Common myeloid progenitor, CD34-positive (primary cell): ENCODE data around the gene NDST3. TPM values are rescaled to one million over a fixed set of nuclear protein-coding genes. Genes with fewer than 3 reads are reported as not detected.

ENCODE experiments used
- CTCF ChIA-PET: fragments of 350-600 bp; sonication (Branson Sonifier 250); formaldehyde crosslinking; loops from one replicate; lab custom pipeline; 2021; ENCODE audit warnings: antibody characterized with exemption; lab: Charles Lee
- POLR2A ChIA-PET: fragments of 350-600 bp; sonication (Branson Sonifier 250); formaldehyde crosslinking; loops from one replicate; lab custom pipeline; 2021; ENCODE audit warnings: antibody characterized with exemption; lab: Charles Lee
- DNase-seq, 3 donors: peaks; one replicate each; pipeline versions ENCODE4 v3.0.0 to v3.0.0-alpha.2; 2013
- H3K27ac ChIP-seq, 2 experiments: 1 replicate in 1 of 2; 2 replicates in 1 of 2; pipeline ENCODE4 v1.7.0; 2013; ENCODE audit warnings: inconsistent platforms in 2 of 2, low read length in 2 of 2, mild to moderate bottlenecking in 2 of 2, low read depth in 1 of 2, moderate library complexity in 1 of 2; ENCODE audit not compliant: severe bottlenecking in 2 of 2, insufficient read depth in 1 of 2, poor library complexity in 1 of 2
- H3K27me3 ChIP-seq, 5 experiments: replicated peaks in 2 of 5; 1 replicate in 3 of 5; 2 replicates in 2 of 5; pipeline versions ENCODE4 v1.6.1 to v1.7.0; 2013; ENCODE audit warnings: low read length in 4 of 5, mild to moderate bottlenecking in 2 of 5, moderate library complexity in 2 of 5, inconsistent platforms in 1 of 5; ENCODE audit not compliant: insufficient read depth in 5 of 5, control insufficient read depth in 4 of 5
- H3K36me3 ChIP-seq, 4 experiments: 1 replicate in 2 of 4; 2 replicates in 2 of 4; pipeline versions ENCODE4 v1.6.1 to v1.7.0; 2013; ENCODE audit warnings: low read length in 3 of 4, control low read depth in 1 of 4, mild to moderate bottlenecking in 1 of 4; ENCODE audit not compliant: control insufficient read depth in 4 of 4, insufficient read depth in 4 of 4
- H3K4me1 ChIP-seq, 4 experiments: 1 replicate in 3 of 4; 2 replicates in 1 of 4; pipeline versions ENCODE4 v1.6.1 to v1.7.1; 2013; ENCODE audit warnings: low read length in 3 of 4, mild to moderate bottlenecking in 3 of 4, control low read depth in 1 of 4, inconsistent platforms in 1 of 4, moderate library complexity in 1 of 4; ENCODE audit not compliant: control insufficient read depth in 4 of 4, insufficient read depth in 4 of 4; ENCODE audit errors: control extremely low read depth in 1 of 4
- H3K4me3 ChIP-seq, 7 experiments: 1 replicate in 4 of 7; 2 replicates in 3 of 7; pipeline versions ENCODE4 v1.5.1 to v1.7.0; 2013; ENCODE audit warnings: mild to moderate bottlenecking in 7 of 7, low read length in 6 of 7, moderate library complexity in 6 of 7, inconsistent platforms in 2 of 7, low read depth in 2 of 7, control low read depth in 1 of 7; ENCODE audit not compliant: insufficient read depth in 4 of 7, control insufficient read depth in 1 of 7; ENCODE audit errors: extremely low read depth in 1 of 7
- H3K9me3 ChIP-seq, 5 experiments: 1 replicate in 4 of 5; 2 replicates in 1 of 5; pipeline versions ENCODE4 v1.6.1 to v1.7.1; 2013; ENCODE audit warnings: low read length in 4 of 5, mild to moderate bottlenecking in 2 of 5, inconsistent platforms in 1 of 5, low read depth in 1 of 5, moderate library complexity in 1 of 5; ENCODE audit not compliant: control insufficient read depth in 4 of 5, insufficient read depth in 2 of 5; ENCODE audit errors: control extremely low read depth in 1 of 5
- WGBS: methylation state at CpG from one replicate; pipeline ENCODE4 v1.1.5; 2013; ENCODE audit not compliant: insufficient coverage; 5-methylcytosine and 5-hydroxymethylcytosine counted together
- polyA plus RNA-seq: library from polyadenylated mRNA; unstranded; fragments of 120-200 nt; gene quantifications from one replicate; pipeline ENCODE4 v1.2.1, GENCODE V29; 2013

The NDST3 gene
- polyA plus RNA-seq, result 0.16 TPM

DNA sequence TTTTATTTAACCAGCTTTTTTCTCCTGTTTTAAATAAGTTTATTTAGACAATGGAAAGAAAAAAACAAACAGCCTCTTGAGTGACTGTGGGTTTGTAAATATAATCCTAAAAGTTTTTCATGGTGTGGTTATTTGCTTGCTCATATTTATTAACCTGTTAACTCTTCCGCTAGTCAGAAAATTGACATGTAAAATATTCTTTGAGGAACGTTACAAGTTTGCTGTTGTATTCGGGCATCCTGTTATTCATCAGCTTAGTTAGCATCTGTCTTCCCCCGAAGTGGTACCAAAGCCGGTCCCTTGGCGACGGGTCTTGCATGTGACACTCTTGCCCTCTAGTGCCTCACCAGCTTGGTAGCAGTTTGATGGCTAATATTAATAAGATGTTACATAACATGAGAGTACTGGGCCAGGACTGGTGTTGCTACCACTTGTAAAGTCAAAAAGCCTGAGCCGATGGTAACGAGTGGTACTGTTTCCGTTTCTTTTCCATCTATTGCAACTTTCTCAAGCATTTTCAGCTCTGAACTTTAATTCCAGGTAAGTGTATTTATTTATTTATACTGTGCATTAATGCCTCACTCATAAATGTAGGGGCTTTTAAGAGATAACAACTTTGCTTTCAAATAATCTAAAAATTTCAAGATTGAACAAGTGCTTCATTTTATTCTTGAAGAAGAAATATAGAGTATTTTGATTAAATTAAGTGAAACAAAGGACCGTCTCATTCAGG is at the start of gene NDST3:
NDST3 (plus strand) TSS at position 434 of the 733 bp plus-strand sequence. CDS start 19,425 bp downstream, outside the sequence.
- peak; percentile 85 to 93 (median 91) for DNase-seq
- CTCF ChIA-PET, result interaction anchor here (0.7 to 2.3 kb wide), 9 partner anchors 12 to 1921 kb away, joined by 3 to 10 read pairs (median 4); no protein-coding TSS in a partner anchor
- no peaks in the 10 kb centered on the region for H3K36me3 ChIP-seq
- no peaks in the 10 kb centered on the region for H3K9me3 ChIP-seq
- peaks cover 0 to 21% (median 7%) of the 10 kb centered on the region in 5 experiments for H3K27me3 ChIP-seq
- 0% methylated on average over 4 of the region's 11 CpGs for WGBS
- H3K4me1 ChIP-seq, result peaks cover 0 to 9% (median 7%) of the 10 kb centered on the region in 4 experiments
- H3K27ac ChIP-seq, result no peak within 1 kb of the TSS
- POLR2A ChIA-PET, result no interaction called here
- H3K4me3 ChIP-seq, result peak within 1 kb of the TSS; percentile 37 to 72 (median 64)

DNA sequence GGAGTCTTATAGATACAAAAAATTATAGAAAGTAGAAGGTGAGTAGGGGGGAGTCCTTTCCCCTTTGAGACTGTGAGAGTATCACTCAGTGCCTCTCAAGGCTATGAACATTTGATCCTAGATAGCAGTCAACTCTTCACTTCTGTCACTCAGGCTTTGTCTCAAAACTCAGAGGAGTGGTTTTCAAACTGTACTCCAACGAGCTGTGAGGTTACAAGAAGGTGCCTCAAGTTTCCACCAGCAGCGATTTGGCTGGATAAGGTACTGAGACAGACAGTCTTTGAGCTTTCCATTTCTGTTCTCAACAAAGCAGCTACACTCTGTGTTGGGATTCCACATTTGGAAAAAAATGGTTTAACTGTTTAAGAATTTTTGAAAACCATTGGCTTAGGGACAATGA is 48.0 kb upstream of the NDST3 start:
- Histone ChIP-seq H3K27ac (no peak overlapping the region), H3K4me1 (peaks cover 10 to 49% (median 31%) of the 10 kb centered on the region in 4 experiments), H3K27me3 (no peaks in the 10 kb centered on the region), H3K4me3 (no peak overlapping the region), H3K36me3 (no peaks in the 10 kb centered on the region), H3K9me3 (peaks cover 0 to 2% (median 0%) of the 10 kb centered on the region in 5 experiments)
- 83% methylated on average over 2 of the region's 2 CpGs for WGBS
- POLR2A ChIA-PET, result no interaction called here
- CTCF ChIA-PET, result interaction anchor here (1.1 kb wide), 1 partner anchor 228 kb away, joined by 3 read pairs; no protein-coding TSS in a partner anchor
- no peak for DNase-seq

DNA sequence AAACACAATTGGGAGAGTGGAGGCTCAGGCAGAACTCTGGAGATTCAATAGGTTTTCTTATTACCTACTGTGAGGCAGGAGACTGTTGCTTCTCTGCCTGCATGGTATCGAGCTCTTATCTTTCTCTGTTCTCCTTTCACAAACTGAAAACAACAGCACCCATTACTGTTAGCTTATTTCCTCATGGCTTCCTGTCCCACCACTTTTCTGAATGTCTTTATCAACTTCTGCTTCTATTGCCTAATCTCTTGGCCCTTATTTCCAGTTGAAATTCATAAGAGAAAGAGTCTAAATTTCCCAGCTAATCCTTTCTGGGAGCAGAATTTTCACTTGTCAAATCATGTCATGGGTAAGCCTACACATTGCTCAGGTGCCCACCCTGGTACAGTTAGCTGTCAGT is 46.8 kb upstream of the NDST3 start:
- peak in 2 of 3 donors; percentile 36 to 50 for DNase-seq
- Histone ChIP-seq H3K27ac (no peak overlapping the region), H3K27me3 (no peaks in the 10 kb centered on the region), H3K4me1 (peaks cover 10 to 49% (median 31%) of the 10 kb centered on the region in 4 experiments), H3K9me3 (no peaks in the 10 kb centered on the region), H3K36me3 (no peaks in the 10 kb centered on the region), H3K4me3 (peak overlapping the region in 2 of 7 experiments; percentile 1 to 36)
- 0% methylated on average over 1 of the region's 1 CpG for WGBS
- POLR2A ChIA-PET, result no interaction called here
- CTCF ChIA-PET, result interaction anchor here (0.7 kb wide), 1 partner anchor 10 kb away, joined by 3 read pairs; no protein-coding TSS in a partner anchor

DNA sequence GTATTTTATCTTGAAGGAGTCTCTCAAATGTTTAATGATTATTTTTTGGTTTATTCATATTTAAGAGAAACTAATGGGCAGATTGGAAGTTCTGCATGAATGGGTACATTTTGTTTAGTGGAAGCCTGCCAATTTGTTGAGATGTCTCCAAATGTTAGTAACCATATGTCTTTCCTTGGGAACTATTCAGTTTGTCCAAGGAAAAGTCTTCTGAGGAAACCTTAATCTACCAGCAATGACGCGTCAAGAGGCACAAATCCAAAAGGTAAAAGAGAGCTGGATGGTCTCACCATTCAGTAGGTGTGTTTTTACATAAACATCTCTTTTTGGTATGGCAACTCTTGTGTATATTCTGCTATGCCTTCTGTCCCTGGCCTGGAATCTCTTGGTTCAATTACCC is 37.4 kb upstream of the NDST3 start:
- ChIA-PET POLR2A (no interaction called here), CTCF (no interaction called here)
- no peak overlapping the region for H3K4me3 ChIP-seq
- H3K27me3 ChIP-seq, result no peaks in the 10 kb centered on the region
- no peaks in the 10 kb centered on the region for H3K4me1 ChIP-seq
- no peaks in the 10 kb centered on the region for H3K9me3 ChIP-seq
- 100% methylated on average over 2 of the region's 2 CpGs for WGBS
- no peak for DNase-seq
- H3K27ac ChIP-seq, result no peak overlapping the region
- H3K36me3 ChIP-seq, result no peaks in the 10 kb centered on the region

DNA sequence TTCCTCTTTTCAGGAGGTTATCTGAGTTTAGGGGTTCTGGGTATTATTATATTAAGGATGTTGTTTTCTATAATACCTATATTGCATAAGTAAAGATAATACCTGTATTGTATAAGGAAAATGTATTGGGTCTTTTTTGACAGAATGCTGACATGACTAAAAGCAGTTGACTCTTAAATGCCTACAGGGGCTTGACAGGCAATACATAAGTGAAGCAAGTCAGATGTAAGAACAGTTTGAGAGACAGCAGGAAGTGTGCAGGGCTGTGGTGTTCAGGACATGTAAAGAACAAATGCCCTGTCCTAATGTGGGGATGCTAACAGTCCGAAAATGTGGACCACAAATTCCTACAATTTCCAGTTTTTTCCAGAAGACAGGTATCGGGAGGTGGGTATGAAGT is 30.2 kb upstream of the NDST3 start:
- ChIA-PET POLR2A (no interaction called here), CTCF (no interaction called here)
- Histone ChIP-seq H3K4me3 (no peak overlapping the region), H3K27me3 (no peaks in the 10 kb centered on the region), H3K4me1 (no peaks in the 10 kb centered on the region), H3K27ac (no peak overlapping the region), H3K36me3 (no peaks in the 10 kb centered on the region), H3K9me3 (no peaks in the 10 kb centered on the region)
- no CpG with 5 or more reads among the region's 2 CpGs for WGBS
- no peak for DNase-seq

DNA sequence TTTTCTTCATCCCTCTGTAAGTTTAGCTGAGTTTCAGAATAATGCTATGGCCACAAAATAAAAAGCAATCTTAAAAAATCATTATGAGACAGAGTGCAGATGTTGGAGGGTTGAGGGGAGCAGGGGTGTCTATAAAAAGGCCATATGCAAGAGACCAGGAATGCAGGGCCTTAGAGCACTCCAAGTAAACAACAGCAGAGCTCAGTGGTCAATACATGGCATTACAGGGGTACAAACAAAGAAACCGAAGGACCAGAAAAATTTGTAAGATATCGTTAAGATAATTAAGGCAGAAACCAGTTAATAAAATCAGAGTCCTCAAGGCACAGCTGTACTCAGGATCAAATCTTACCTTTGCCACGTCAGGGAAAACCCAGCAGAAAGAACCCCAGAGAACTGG is 28.4 kb upstream of the NDST3 start:
- Histone ChIP-seq H3K9me3 (no peaks in the 10 kb centered on the region), H3K4me1 (no peaks in the 10 kb centered on the region), H3K27me3 (no peaks in the 10 kb centered on the region), H3K4me3 (no peak overlapping the region), H3K27ac (no peak overlapping the region), H3K36me3 (no peaks in the 10 kb centered on the region)
- CTCF ChIA-PET, result interaction anchor here (1.0 to 1.8 kb wide), 2 partner anchors 13 to 15 kb away, joined by 5 to 7 read pairs; no protein-coding TSS in a partner anchor
- POLR2A ChIA-PET, result no interaction called here
- no peak for DNase-seq
- 100% methylated on average over 1 of the region's 3 CpGs for WGBS

DNA sequence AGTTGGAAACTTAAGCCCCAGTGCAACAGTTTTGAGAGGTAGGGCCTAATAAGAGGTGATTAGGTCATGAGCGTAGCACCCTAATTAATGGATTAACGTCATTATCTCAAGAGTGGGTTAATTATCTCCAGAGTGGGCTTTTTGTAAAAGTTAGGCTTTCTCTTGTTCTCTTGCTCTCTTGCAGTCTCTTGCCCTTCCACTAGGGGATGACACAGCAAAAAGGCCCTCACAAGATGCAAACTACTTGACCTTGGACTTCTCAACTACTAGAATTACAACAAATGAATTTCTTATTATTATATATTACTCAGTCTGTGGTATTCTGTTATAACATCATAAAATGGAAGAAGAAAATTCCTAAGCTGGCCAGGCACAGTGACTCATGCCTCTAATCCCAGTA is 22.1 kb upstream of the NDST3 start:
- DNase-seq, result peak in 1 of 3 donors; percentile 10
- Histone ChIP-seq H3K4me1 (no peaks in the 10 kb centered on the region), H3K27me3 (no peaks in the 10 kb centered on the region), H3K36me3 (no peaks in the 10 kb centered on the region), H3K4me3 (no peak overlapping the region), H3K9me3 (no peaks in the 10 kb centered on the region), H3K27ac (no peak overlapping the region)
- WGBS, result 100% methylated on average over 2 of the region's 2 CpGs
- ChIA-PET CTCF (no interaction called here), POLR2A (no interaction called here)
